GM12801 (cell line): ENCODE results near the gene ATP5F1A.

ENCODE experiments used
- CTCF ChIP-seq: IDR thresholded peaks from one replicate; pipeline ENCODE4 v1.5.1; 2011; ENCODE audit warnings: control low read depth; ENCODE audit not compliant: insufficient read length; ENCODE audit errors: extremely low read depth

Gene ATP5F1A

GRCh38 chr18:46097801-46098615 lies at the start of gene ATP5F1A:
Gene ATP5F1A, minus strand, starts transcription at chr18:46098296. Its CDS starts 65 bp downstream, at chr18:46098231.
- TF ChIP-seq CTCF, result no peak

- no peak for TF ChIP-seq CTCF
These were observed 43.1 kb upstream of the ATP5F1A start for GRCh38 chr18:46141199-46141598.

- no peak for TF ChIP-seq CTCF
These were observed 42.1 kb upstream of the ATP5F1A start for GRCh38 chr18:46140173-46140572.

- TF ChIP-seq CTCF, result no peak
These were observed 37.0 kb upstream of the ATP5F1A start for GRCh38 chr18:46134920-46135675.

GRCh38 chr18:46133534-46133933 lies 35.4 kb upstream of the ATP5F1A start:
- TF ChIP-seq CTCF, result no peak

- no peak for TF ChIP-seq CTCF
These were observed 32.0 kb upstream of the ATP5F1A start for GRCh38 chr18:46130061-46130460.

- TF ChIP-seq CTCF, result no peak
These were observed 15.7 kb upstream of the ATP5F1A start for GRCh38 chr18:46113751-46114150.
